ENCODE data around the gene TRPM1. TPM values are rescaled to one million over a fixed set of nuclear protein-coding genes. Genes with fewer than 3 reads are reported as not detected.

Gene TRPM1
- total RNA-seq, 2 donors from 2014 or later = not detected

DNA sequence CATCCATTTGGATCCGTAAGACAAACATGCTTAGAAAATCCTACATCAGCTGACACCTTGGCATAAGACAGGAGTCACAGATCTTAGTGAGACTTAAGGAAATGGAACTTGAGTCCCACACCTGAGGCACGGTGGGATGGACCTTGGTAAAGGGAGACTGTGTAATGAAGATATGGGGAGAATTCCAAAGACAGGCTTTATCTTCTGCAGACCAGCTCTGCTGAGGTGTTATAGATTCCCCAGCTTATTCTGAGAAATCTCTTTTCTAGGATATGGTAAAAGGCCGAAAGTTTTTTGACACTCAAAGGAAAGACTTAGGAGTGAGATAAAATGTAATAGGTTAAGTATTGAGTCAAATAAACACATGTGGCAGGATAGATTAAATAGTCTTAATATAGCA, 101.8 kb downstream of the TRPM1 start:
- Histone ChIP-seq H3K36me3 (replicated peaks in 1 of 2; ENCODE audit: insufficient read depth in 1 of 2, low read depth in 2 of 2) (no peaks in the 10 kb centered on the region), H3K4me1 (no peaks in the 10 kb centered on the region), H3K4me3 (no peak overlapping the region), H3K27me3 (no peaks in the 10 kb centered on the region), H3K27ac (no peak overlapping the region), H3K9me3 (no peaks in the 10 kb centered on the region)
- TF ChIP-seq, protein P1, sequence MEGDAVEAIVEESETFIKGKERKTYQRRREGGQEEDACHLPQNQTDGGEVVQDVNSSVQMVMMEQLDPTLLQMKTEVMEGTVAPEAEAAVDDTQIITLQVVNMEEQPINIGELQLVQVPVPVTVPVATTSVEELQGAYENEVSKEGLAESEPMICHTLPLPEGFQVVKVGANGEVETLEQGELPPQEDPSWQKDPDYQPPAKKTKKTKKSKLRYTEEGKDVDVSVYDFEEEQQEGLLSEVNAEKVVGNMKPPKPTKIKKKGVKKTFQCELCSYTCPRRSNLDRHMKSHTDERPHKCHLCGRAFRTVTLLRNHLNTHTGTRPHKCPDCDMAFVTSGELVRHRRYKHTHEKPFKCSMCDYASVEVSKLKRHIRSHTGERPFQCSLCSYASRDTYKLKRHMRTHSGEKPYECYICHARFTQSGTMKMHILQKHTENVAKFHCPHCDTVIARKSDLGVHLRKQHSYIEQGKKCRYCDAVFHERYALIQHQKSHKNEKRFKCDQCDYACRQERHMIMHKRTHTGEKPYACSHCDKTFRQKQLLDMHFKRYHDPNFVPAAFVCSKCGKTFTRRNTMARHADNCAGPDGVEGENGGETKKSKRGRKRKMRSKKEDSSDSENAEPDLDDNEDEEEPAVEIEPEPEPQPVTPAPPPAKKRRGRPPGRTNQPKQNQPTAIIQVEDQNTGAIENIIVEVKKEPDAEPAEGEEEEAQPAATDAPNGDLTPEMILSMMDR (IDR thresholded peaks at IDR 0.05) = no peak
- TF ChIP-seq POLR2A (IDR thresholded peaks at IDR 0.05) = no peak
- DNase-seq = no peak
- 57 to 64% methylated on average over 3 of the region's 3 CpGs for WGBS, 2 donors
- ATAC-seq = no peak
- intact Hi-C loops (cut with DNase I) = no loop called here

DNA sequence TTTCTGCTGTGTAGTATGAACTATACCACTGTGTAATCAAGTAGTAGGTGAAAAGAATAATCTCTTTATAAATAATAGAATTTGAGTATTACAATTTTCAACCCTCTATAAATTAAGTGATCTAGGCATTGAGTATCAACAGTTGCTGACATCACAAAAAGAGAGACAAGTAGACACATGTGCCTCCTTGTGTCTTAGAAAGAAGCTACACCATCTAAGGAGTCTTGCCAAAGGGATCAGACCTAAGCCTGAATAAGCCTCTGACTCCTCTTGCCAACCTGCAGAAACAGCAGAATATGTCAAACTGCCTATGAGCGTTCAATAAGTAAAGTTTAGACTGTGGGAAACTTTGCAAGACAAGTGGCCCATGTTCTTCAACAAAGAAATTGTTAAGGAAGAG, 104.3 kb downstream of the TRPM1 start:
- Histone ChIP-seq H3K27me3 (no peaks in the 10 kb centered on the region), H3K4me1 (peaks cover 6% of the 10 kb centered on the region), H3K27ac (no peak overlapping the region), H3K9me3 (no peaks in the 10 kb centered on the region), H3K36me3 (replicated peaks in 1 of 2; ENCODE audit: insufficient read depth in 1 of 2, low read depth in 2 of 2) (no peaks in the 10 kb centered on the region), H3K4me3 (no peak overlapping the region)
- TF ChIP-seq, protein P1 (IDR thresholded peaks at IDR 0.05) = no peak
- TF ChIP-seq POLR2A (IDR thresholded peaks at IDR 0.05) = no peak
- WGBS, 2 donors = 85 to 88% methylated on average over 1 of the region's 1 CpG
- ATAC-seq (no peak), DNase-seq (no peak)
- intact Hi-C loops (cut with DNase I) = no loop called here

DNA sequence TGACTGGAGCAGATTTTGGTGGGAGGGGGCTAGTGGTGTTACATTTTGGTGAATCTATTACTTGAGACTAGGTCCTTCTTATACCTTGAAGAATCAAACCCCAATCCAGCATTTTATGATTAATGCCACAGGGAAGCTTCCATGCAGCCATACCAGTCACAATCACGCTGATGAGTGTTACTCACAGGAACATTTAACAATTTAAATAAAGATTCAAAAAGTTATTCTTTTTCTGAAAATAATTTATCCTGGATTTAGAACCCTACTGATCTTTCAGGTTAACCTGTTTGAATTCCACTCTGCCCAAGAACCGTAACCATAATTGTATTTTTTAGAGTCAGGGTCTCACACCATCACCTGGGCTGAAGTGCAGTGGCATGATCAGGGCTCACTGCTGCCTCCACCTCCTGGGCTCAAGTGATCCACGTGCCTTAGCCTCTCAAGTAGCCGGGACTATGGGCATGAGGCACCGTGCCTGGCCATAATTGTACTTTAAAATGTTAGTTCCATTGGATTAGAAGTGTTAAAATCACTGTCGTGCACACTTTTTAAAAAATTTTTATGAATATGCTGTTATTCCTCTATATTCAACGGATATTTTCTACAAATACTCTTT, 109.2 kb downstream of the TRPM1 start:
- Histone ChIP-seq H3K36me3 (replicated peaks in 1 of 2; ENCODE audit: insufficient read depth in 1 of 2, low read depth in 2 of 2) (no peaks in the 10 kb centered on the region), H3K4me1 (peaks cover 30% of the 10 kb centered on the region), H3K27ac (peak overlapping the region; percentile 74 to 98 (median 96)), H3K9me3 (no peaks in the 10 kb centered on the region), H3K4me3 (peak overlapping the region; percentile 80 to 93), H3K27me3 (no peaks in the 10 kb centered on the region)
- TF ChIP-seq, protein P1 (IDR thresholded peaks at IDR 0.05) = no peak
- TF ChIP-seq POLR2A (IDR thresholded peaks at IDR 0.05) = no peak
- DNase-seq (peak in 1 of 4 donors; percentile 16), ATAC-seq (no peak)
- WGBS, 2 donors = 42 to 46% methylated on average over 7 of the region's 7 CpGs
- intact Hi-C loops (cut with DNase I) = no loop called here

DNA sequence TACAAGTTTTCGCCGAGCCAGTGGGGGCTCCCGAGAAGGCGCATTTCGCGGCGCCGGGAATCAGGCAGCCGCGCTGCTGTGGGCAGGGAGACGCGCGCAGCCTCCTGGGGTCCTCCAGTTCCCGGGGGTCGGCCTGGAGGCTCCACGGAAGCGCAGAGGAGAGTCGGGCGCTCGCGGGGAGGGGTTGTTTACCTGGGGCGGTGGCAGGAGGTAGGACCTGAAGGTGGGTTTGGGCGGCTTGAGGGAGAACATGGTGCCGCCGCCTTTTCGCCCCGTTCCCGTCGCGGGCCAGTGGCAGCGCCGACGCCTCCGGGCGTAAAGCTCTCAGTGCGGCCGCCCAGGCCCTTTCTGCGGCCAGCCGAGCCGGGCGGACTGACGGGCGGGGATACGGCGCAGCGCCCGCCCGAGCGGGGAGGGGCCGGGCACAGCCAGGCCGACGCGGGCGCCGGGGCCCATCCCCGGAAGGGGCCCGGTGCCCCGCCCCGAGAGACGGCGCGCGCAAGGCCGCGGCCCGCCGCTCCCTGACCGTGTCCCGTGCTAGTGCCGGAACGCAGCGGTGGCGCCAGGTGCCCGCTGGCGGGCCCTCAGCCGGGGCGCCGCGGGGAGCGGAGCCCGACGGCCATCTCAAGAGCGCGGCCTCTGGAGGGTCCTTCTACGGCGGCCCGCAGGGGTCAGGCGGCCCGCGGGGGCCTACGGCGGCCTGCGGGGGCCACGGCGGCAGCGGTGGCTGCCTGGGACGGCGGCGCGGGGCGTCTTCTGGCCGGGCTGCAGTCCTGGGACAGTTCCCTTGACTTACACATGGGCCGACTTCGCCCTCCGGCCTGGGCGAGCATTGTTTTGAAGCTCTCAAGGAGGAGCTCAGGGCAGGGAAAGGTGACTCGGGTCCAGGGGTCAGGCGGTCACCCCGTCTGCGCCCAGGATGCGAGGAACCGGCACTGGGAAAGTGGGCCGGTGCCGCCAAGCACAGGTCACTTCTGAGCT, 110.0 kb downstream of the TRPM1 start, which contains the start of gene MTMR10:
MTMR10 (minus strand) TSS at position 374 of the 981 bp plus-strand sequence; CDS start at position 252, 122 bp downstream.
- intact Hi-C loops (cut with DNase I) = no loop called here
- Histone ChIP-seq H3K4me1 (peaks cover 30% of the 10 kb centered on the region), H3K27ac (peak within 1 kb of the TSS; percentile 74 to 98 (median 96)), H3K27me3 (no peaks in the 10 kb centered on the region), H3K9me3 (no peaks in the 10 kb centered on the region), H3K4me3 (peak within 1 kb of the TSS; percentile 80 to 93), H3K36me3 (replicated peaks in 1 of 2; ENCODE audit: insufficient read depth in 1 of 2, low read depth in 2 of 2) (no peaks in the 10 kb centered on the region)
- 0 to 1% methylated on average over 11 to 108 of the region's 114 CpGs for WGBS, 2 donors
- TF ChIP-seq POLR2A (IDR thresholded peaks at IDR 0.05) = peak; percentile 85 to 88 (median 86)
- TF ChIP-seq, protein P1 (IDR thresholded peaks at IDR 0.05) = peak in 2 of 7 experiments; percentile 5 to 18
- ATAC-seq (peak; percentile 92), DNase-seq (peak; percentile 74 to 81 (median 77))

All from body of pancreas (tissue), 4 donors.